Measurements from ENCODE around the gene MRPL22. TPM values are rescaled to one million over a fixed set of nuclear protein-coding genes. Genes with fewer than 3 reads are reported as not detected.

Gene MRPL22
- total and polyA plus RNA-seq, 2 donors (not counting 3 experiments of a cell fraction or from before 2014, with no cell fraction given) = 66.9 to 112 TPM

DNA sequence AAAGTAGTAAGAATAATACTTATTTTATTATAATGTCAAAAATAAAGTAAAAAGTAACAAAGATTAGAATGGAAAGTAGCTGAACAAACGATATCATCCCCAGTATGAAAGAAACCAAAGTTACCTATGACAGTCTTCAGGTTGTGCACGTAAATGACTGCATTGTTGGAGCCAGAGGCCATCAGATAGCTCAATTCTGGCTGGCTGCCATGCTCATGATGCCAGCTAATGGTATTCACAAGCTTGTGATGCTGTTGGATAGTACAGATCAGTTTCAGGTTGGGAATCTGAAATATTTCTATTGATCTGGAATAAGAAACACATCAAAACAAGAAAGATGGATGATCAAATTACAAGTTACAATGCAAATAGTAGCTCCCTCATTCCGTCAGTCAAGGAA lies 24.0 kb upstream of the MRPL22 start:
- H3K4me1 ChIP-seq (ENCODE audit: control insufficient read depth, extremely low read depth, insufficient read depth, low read length) = no peaks in the 10 kb centered on the region
- H3K4me2 ChIP-seq (ENCODE audit: insufficient read depth, low read length) = no peak overlapping the region
- no peaks in the 10 kb centered on the region for H4K20me1 ChIP-seq (replicated peaks; ENCODE audit: control insufficient read depth, extremely low read depth, insufficient read depth, low read length)
- peaks cover 2 to 12% of the 10 kb centered on the region in 2 experiments for H3K36me3 ChIP-seq (ENCODE audit: control insufficient read depth in 2 of 2, extremely low read depth in 1 of 2, insufficient read depth in 2 of 2, low read length in 2 of 2)
- TF ChIP-seq GATA2 (IDR thresholded peaks at IDR 0.05; ENCODE audit: insufficient read depth, insufficient read length, low read depth, low read length) (no peak), JUN (IDR thresholded peaks at IDR 0.05; ENCODE audit: borderline replicate concordance, insufficient read depth, insufficient read length, low read depth) (no peak), POLR2AphosphoS5 (IDR thresholded peaks at IDR 0.05; ENCODE audit: insufficient read depth, low read depth, low read length) (no peak), EZH2 (IDR thresholded peaks at IDR 0.05; ENCODE audit: borderline replicate concordance, low read depth, low read length, severe bottlenecking) (no peak), MYC (IDR thresholded peaks at IDR 0.05; ENCODE audit: low read depth, low read length) (no peak), FOS (IDR thresholded peaks at IDR 0.05; ENCODE audit: borderline replicate concordance, insufficient read depth, low read length) (no peak), POLR2A (IDR thresholded peaks at IDR 0.05; ENCODE audit: low read depth, low read length) (no peak)
- TF ChIP-seq, protein P1, sequence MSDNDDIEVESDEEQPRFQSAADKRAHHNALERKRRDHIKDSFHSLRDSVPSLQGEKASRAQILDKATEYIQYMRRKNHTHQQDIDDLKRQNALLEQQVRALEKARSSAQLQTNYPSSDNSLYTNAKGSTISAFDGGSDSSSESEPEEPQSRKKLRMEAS (IDR thresholded peaks at IDR 0.05; ENCODE audit: insufficient read depth, insufficient read length) = no peak
- TF ChIP-seq, protein P2, sequence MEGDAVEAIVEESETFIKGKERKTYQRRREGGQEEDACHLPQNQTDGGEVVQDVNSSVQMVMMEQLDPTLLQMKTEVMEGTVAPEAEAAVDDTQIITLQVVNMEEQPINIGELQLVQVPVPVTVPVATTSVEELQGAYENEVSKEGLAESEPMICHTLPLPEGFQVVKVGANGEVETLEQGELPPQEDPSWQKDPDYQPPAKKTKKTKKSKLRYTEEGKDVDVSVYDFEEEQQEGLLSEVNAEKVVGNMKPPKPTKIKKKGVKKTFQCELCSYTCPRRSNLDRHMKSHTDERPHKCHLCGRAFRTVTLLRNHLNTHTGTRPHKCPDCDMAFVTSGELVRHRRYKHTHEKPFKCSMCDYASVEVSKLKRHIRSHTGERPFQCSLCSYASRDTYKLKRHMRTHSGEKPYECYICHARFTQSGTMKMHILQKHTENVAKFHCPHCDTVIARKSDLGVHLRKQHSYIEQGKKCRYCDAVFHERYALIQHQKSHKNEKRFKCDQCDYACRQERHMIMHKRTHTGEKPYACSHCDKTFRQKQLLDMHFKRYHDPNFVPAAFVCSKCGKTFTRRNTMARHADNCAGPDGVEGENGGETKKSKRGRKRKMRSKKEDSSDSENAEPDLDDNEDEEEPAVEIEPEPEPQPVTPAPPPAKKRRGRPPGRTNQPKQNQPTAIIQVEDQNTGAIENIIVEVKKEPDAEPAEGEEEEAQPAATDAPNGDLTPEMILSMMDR (IDR thresholded peaks at IDR 0.05; ENCODE audit: extremely low read depth in 1 of 2, insufficient read depth in 1 of 2, low read depth in 1 of 2, low read length in 2 of 2) = no peak
- H3K27ac ChIP-seq (ENCODE audit: insufficient read depth, low read depth, low read length) = no peak overlapping the region
- H2AFZ ChIP-seq (ENCODE audit: low read depth, low read length) = no peak overlapping the region
- FAIRE-seq (no peak), DNase-seq (ENCODE audit: low read depth, low spot score) (no peak)
- ChIA-PET POLR2A (no interaction called here), CTCF (interaction anchor here (1.0 to 2.5 kb wide), 6 partner anchors 9 to 266 kb away, joined by 3 to 9 read pairs (median 4); no protein-coding TSS in a partner anchor)
- intact Hi-C loops (cut with micrococcal nuclease) (no loop called here), dilution Hi-C loops (cut with MboI; ENCODE audit: extremely low pct_ligation_motif_present, low sequenced_read_pairs) (no loop called here)
- no peaks in the 10 kb centered on the region for H3K27me3 ChIP-seq (ENCODE audit: control insufficient read depth in 2 of 2, insufficient read depth in 2 of 2, low read length in 2 of 2)
- BruUV-seq (replicated peaks) = no TSS peak
- no peaks in the 10 kb centered on the region for H3K9me3 ChIP-seq (replicated peaks; ENCODE audit: control insufficient read depth, insufficient read depth, low read length)
- no peaks in the 10 kb centered on the region for H3K9me1 ChIP-seq (replicated peaks; ENCODE audit: control insufficient read depth, extremely low read depth, insufficient read depth, low read length)
- no peak overlapping the region for H3K9ac ChIP-seq (replicated peaks; ENCODE audit: extremely low read depth, insufficient read depth, low read length)
- no peak overlapping the region for H3K4me3 ChIP-seq (replicated peaks in 1 of 3; ENCODE audit: insufficient read depth in 1 of 3, low read depth in 1 of 3, low read length in 3 of 3)
- no peaks in the 10 kb centered on the region for H3K79me2 ChIP-seq (ENCODE audit: control insufficient read depth, insufficient read depth, low read length)

Measured in endothelial cell of umbilical vein (primary cell).